ENCODE data around the gene ICA1.

The ICA1 gene

DNA sequence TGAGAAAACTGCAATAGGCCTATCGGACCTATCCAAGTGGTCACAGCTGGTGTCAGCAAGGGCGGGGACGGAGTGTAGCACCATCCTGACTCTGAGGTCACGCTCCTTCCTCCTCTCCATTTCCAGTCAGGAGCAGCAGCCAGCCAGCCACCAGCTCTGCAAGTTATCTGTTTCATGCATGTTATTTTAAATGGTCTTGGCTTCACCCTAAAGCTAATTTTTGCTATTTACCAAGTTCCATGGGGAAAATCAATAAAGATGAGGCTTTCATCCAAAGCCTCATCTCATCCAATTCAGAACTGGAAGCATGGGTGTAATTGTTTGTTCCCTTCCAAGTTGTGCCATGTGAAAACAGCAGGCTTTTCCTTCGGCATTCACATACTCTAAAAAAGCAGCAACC lies 49.3 kb downstream of the ICA1 start:
- H3K4me3 ChIP-seq (ENCODE audit: low read depth, low read length): no peak overlapping the region
- in situ Hi-C loops (cut with HindIII; ENCODE audit: low sequenced_read_pairs): no loop called here
- TF ChIP-seq, protein P1, sequence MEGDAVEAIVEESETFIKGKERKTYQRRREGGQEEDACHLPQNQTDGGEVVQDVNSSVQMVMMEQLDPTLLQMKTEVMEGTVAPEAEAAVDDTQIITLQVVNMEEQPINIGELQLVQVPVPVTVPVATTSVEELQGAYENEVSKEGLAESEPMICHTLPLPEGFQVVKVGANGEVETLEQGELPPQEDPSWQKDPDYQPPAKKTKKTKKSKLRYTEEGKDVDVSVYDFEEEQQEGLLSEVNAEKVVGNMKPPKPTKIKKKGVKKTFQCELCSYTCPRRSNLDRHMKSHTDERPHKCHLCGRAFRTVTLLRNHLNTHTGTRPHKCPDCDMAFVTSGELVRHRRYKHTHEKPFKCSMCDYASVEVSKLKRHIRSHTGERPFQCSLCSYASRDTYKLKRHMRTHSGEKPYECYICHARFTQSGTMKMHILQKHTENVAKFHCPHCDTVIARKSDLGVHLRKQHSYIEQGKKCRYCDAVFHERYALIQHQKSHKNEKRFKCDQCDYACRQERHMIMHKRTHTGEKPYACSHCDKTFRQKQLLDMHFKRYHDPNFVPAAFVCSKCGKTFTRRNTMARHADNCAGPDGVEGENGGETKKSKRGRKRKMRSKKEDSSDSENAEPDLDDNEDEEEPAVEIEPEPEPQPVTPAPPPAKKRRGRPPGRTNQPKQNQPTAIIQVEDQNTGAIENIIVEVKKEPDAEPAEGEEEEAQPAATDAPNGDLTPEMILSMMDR (IDR thresholded peaks at IDR 0.05; ENCODE audit: low read depth, low read length): no peak
- no peak for DNase-seq (ENCODE audit: low read depth, low spot score)

DNA sequence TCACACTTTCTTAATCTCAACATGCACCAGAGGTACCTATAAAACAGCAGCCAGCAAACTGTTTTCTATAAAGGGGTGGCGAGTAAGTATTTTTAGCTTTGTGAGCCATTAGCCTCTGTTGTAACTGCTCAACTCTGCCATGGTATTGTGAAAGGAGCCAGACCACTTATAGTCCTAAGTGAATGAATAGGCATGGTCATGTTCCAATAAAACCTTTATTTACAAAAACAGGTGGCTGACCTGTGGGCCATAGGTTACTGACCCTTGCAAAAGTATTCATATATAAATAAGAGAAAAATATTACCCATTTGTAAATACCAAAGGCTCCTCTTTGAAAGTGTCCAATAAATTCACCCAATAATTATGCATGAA lies 50.3 kb downstream of the ICA1 start:
- no peak for DNase-seq (ENCODE audit: low read depth, low spot score)
- H3K4me3 ChIP-seq (ENCODE audit: low read depth, low read length): no peak overlapping the region
- TF ChIP-seq, protein P1 (IDR thresholded peaks at IDR 0.05; ENCODE audit: low read depth, low read length): no peak
- in situ Hi-C loops (cut with HindIII; ENCODE audit: low sequenced_read_pairs): no loop called here

DNA sequence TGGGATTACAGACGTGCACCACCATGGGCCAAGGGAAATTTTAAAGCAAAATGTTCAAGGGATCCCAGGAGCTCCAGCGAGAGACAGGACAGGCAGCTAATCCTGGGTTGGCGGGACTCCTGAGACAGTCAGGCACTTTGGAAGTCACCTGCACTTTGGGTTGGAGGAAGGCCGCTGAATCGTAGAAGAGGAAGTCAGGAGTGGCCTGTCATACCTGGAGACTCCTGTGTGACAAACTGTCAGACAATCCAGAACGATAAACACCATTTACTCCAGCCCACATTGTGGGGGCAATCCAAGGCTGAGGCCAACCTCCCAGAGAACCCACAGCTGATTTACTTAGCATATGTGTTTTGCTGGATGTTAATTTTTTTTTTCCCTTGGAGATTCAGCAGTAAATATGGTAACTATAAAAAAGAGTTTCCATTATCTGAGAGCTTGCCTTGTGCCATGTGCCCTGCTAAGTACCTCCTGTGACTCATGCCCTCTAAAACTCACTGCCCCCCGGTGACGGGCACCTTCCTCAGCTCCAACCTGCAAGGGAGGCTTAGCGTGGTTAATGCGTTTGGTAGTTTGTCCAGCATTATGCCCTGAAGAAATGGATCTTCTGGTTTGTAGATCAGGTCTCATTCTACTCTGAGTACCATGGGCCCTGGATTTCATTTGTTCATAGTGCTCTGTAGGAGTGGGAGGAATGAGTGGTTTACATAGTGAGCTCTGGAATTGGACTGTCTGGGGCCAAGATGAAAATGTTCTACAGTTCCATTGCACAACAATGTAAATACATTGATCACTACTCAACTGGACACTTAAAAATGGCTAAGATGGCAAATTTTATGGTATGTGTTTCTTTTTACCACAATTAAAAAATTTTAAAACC lies 50.9 kb downstream of the ICA1 start:
- in situ Hi-C loops (cut with HindIII; ENCODE audit: low sequenced_read_pairs): no loop called here
- TF ChIP-seq, protein P1 (IDR thresholded peaks at IDR 0.05; ENCODE audit: low read depth, low read length): no peak

DNA sequence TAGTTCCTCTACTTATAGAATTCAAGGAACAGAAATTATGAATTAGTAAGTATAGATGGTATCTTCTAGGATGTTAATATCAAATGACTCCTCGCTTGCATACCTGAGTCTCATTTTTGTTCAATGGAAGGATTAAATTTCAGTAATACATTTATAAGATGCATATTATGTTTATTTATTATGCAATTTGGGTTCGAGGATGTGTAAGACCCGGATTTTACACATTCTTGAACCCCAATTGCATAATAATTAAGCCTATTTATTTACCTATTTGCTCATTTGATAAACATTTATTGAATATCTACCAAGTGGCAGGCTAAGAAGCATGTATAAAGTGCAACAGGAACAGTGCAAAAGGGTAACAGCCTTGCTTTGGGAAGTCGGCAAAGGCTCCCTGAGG lies 52.6 kb downstream of the ICA1 start:
- H3K4me3 ChIP-seq (ENCODE audit: low read depth, low read length): no peak overlapping the region
- DNase-seq (ENCODE audit: low read depth, low spot score): no peak
- in situ Hi-C loops (cut with HindIII; ENCODE audit: low sequenced_read_pairs): no loop called here
- TF ChIP-seq, protein P1 (IDR thresholded peaks at IDR 0.05; ENCODE audit: low read depth, low read length): no peak

More for the DNA sequence above, 50.9 kb downstream of the ICA1 start:
- DNase-seq (ENCODE audit: low read depth, low spot score): no peak
- H3K4me3 ChIP-seq (ENCODE audit: low read depth, low read length): no peak overlapping the region

DNA sequence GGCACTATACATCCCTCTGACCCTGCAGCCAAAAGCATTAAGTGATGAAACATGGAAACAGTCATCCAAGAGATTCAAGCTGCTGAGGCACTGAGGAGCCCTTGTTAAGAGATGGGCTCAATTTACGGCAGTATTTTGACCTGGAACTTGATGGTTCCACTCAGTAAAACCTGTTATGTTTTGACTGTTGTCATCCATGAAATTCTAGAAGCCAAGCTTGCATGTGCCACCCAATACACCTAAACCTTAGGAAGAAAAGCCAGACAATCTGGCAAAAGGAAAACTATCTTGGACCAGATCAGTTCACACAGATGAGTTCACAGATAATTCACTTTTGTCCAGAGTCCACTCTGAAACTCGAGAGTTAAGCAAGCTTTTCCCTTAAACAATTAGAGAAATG lies 53.2 kb downstream of the ICA1 start:
- H3K4me3 ChIP-seq (ENCODE audit: low read depth, low read length): no peak overlapping the region
- in situ Hi-C loops (cut with HindIII; ENCODE audit: low sequenced_read_pairs): no loop called here
- DNase-seq (ENCODE audit: low read depth, low spot score): no peak
- TF ChIP-seq, protein P1 (IDR thresholded peaks at IDR 0.05; ENCODE audit: low read depth, low read length): no peak

DNA sequence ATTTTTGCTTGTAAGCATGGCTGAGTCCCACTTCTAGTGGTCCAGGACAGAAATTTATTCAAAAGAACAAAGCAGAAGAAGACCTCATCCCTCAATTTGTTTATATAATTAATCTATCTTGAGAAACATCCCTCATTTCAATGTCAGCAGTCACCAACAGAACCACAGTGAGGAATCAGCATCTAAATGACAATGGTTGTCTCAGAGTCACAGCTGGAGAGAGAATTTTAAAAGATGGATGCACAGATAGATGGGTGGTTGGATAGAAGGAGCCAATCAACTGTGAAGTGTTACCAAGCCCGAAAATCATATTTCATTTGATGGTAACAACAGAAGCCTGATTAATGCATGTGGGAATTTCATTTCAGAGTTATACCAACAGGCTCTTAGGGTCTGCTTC lies 55.0 kb downstream of the ICA1 start:
- in situ Hi-C loops (cut with HindIII; ENCODE audit: low sequenced_read_pairs): no loop called here
- no peak for DNase-seq (ENCODE audit: low read depth, low spot score)
- no peak overlapping the region for H3K4me3 ChIP-seq (ENCODE audit: low read depth, low read length)
- TF ChIP-seq, protein P1 (IDR thresholded peaks at IDR 0.05; ENCODE audit: low read depth, low read length): no peak

Measured in astrocyte of the spinal cord (primary cell).